Loucy (cell line): ENCODE measurements around the gene CCDC182.
A peak's percentile ranks its signal among the peaks of the same experiment; 100 is the strongest.

Experiments
- H2AFZ ChIP-seq: fragments of 200-600 bp; sonication (generic); 2 replicates; pipeline ENCODE4 v1.6.0; 2016; ENCODE audit warnings: antibody characterized with exemption, mild to moderate bottlenecking, low read length, moderate library complexity
- H3F3A ChIP-seq: fragments of 200-600 bp; 2 replicates; pipeline ENCODE4 v1.6.0; 2016; ENCODE audit warnings: antibody characterized with exemption, low read depth, mild to moderate bottlenecking
- H3K27me3 ChIP-seq: fragments of 200-600 bp; sonication (generic); 2 replicates; pipeline ENCODE4 v1.6.1; 2014; ENCODE audit warnings: low read length, mild to moderate bottlenecking; ENCODE audit not compliant: insufficient read depth, poor library complexity, severe bottlenecking
- H3K36me3 ChIP-seq: fragments of 200-600 bp; sonication (generic); 2 replicates; pipeline ENCODE4 v1.6.1; 2016; ENCODE audit warnings: low read length; ENCODE audit not compliant: insufficient read depth
- H3K4me1 ChIP-seq: fragments of 200-600 bp; sonication (generic); 2 replicates; pipeline ENCODE4 v1.5.1; 2014; ENCODE audit warnings: low read length, mild to moderate bottlenecking; ENCODE audit not compliant: insufficient read depth, poor library complexity, severe bottlenecking
- H3K4me2 ChIP-seq: fragments of 200-600 bp; sonication (generic); 2 replicates; pipeline ENCODE4 v1.6.0; 2014; ENCODE audit warnings: antibody characterized with exemption, low read length, low read depth, mild to moderate bottlenecking; ENCODE audit not compliant: poor library complexity, severe bottlenecking
- H3K4me3 ChIP-seq: fragments of 200-600 bp; sonication (generic); 2 replicates; pipeline ENCODE4 v1.5.1; 2014; ENCODE audit warnings: low read length, mild to moderate bottlenecking, mixed read lengths; ENCODE audit not compliant: poor library complexity, severe bottlenecking
- H3K79me2 ChIP-seq: fragments of 200-600 bp; sonication (generic); 2 replicates; pipeline ENCODE4 v1.6.1; 2014; ENCODE audit warnings: low read length; ENCODE audit not compliant: insufficient read depth
- H3K9ac ChIP-seq: fragments of 200-600 bp; sonication (generic); 2 replicates; pipeline ENCODE4 v1.6.0; 2014; ENCODE audit warnings: mild to moderate bottlenecking, low read depth, low read length, moderate library complexity; ENCODE audit not compliant: poor library complexity, severe bottlenecking
- H3K9me2 ChIP-seq: fragments of 200-600 bp; sonication (generic); replicated peaks from 2 replicates; pipeline ENCODE4 v1.6.1; 2016; ENCODE audit warnings: low read depth, low read length, mixed read lengths
- H3K9me3 ChIP-seq: fragments of 200-600 bp; sonication (generic); 2 replicates; pipeline ENCODE4 v1.6.1; 2014; ENCODE audit warnings: mild to moderate bottlenecking, antibody characterized with exemption, low read length, low read depth; ENCODE audit not compliant: insufficient read depth
- H4K20me1 ChIP-seq: fragments of 200-600 bp; sonication (generic); 2 replicates; pipeline ENCODE4 v1.6.0; 2014; ENCODE audit warnings: antibody characterized with exemption, low read length, mild to moderate bottlenecking; ENCODE audit not compliant: insufficient read depth, poor library complexity, severe bottlenecking
- CTCF ChIP-seq: fragments of 200-600 bp; sonication (generic); conservative IDR thresholded peaks from 2 replicates; pipeline ENCODE4 v1.5.1; 2014; ENCODE audit warnings: mild to moderate bottlenecking, antibody characterized with exemption, low read length
- EZH2phosphoT487 ChIP-seq: fragments of 200-600 bp; IDR thresholded peaks from 2 replicates; pipeline ENCODE4 v1.6.1; 2018; ENCODE audit warnings: antibody characterized with exemption, mild to moderate bottlenecking, moderate library complexity, borderline replicate concordance

The CCDC182 gene

GRCh38 chr17:57774872-57775271 lies 29.8 kb upstream of the CCDC182 start:
- Histone ChIP-seq H3K9me2 (no peaks in the 10 kb centered on the region), H3K79me2 (no peaks in the 10 kb centered on the region), H2AFZ (no peak overlapping the region), H3K9me3 (no peaks in the 10 kb centered on the region), H3K4me1 (no peaks in the 10 kb centered on the region), H3K4me2 (no peak overlapping the region), H3K36me3 (no peaks in the 10 kb centered on the region), H3K4me3 (no peak overlapping the region), H4K20me1 (no peaks in the 10 kb centered on the region), H3F3A (no peaks in the 10 kb centered on the region), H3K27me3 (no peaks in the 10 kb centered on the region), H3K9ac (no peak overlapping the region)
- TF ChIP-seq EZH2phosphoT487, result no peak
- no peak for TF ChIP-seq CTCF

GRCh38 chr17:57773557-57773956 lies 28.5 kb upstream of the CCDC182 start:
- TF ChIP-seq CTCF, result no peak
- TF ChIP-seq EZH2phosphoT487, result no peak

GRCh38 chr17:57772774-57773173 lies 27.7 kb upstream of the CCDC182 start:
- Histone ChIP-seq H3K27me3 (no peaks in the 10 kb centered on the region), H3K4me2 (no peak overlapping the region), H3K4me1 (no peaks in the 10 kb centered on the region), H2AFZ (no peak overlapping the region), H3F3A (no peaks in the 10 kb centered on the region), H4K20me1 (no peaks in the 10 kb centered on the region), H3K9ac (no peak overlapping the region), H3K79me2 (no peaks in the 10 kb centered on the region), H3K9me3 (no peaks in the 10 kb centered on the region), H3K36me3 (no peaks in the 10 kb centered on the region), H3K9me2 (no peaks in the 10 kb centered on the region), H3K4me3 (no peak overlapping the region)
- TF ChIP-seq CTCF (peak; percentile 37), EZH2phosphoT487 (no peak)

More at GRCh38 chr17:57773557-57773956, 28.5 kb upstream of the CCDC182 start:
- Histone ChIP-seq H3K4me2 (no peak overlapping the region), H3K36me3 (no peaks in the 10 kb centered on the region), H4K20me1 (no peaks in the 10 kb centered on the region), H3K4me3 (no peak overlapping the region), H3F3A (no peaks in the 10 kb centered on the region), H3K9ac (no peak overlapping the region), H3K27me3 (no peaks in the 10 kb centered on the region), H2AFZ (no peak overlapping the region), H3K4me1 (no peaks in the 10 kb centered on the region), H3K9me2 (no peaks in the 10 kb centered on the region), H3K79me2 (no peaks in the 10 kb centered on the region), H3K9me3 (no peaks in the 10 kb centered on the region)
